ENCODE results near the gene NFATC2.

The NFATC2 gene

DNA sequence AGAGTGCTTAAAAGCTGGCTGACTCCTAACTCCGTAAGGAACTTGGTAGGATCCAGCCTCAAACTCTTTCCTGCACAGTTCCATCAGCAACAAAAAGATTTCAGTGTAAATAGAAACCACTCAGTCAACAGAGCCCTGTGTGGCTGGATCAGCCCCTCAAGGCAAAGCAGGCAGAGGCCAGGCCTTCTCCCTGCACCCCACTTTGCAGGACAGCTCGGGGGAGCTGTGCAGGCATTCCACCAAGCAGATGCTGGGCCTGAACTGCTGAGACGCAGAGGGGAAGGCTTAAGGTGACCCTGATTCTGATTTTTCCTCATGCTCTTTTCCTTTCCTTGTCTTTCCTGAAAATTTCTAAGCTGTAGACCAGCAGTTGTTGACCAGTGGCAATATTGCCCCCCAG, 91.5 kb downstream of the NFATC2 start:
- DNase-seq (ENCODE audit: low read depth), result no peak

- no peak for DNase-seq (ENCODE audit: low read depth)
These were observed 92.3 kb downstream of the NFATC2 start for GRCh38 chr20:51450221-51450712.

GRCh38 chr20:51449498-51450220, 92.9 kb downstream of the NFATC2 start:
- no peak for DNase-seq (ENCODE audit: low read depth)

- no peak for DNase-seq (ENCODE audit: low read depth)
These were observed 94.8 kb downstream of the NFATC2 start for GRCh38 chr20:51447765-51448148.

DNA sequence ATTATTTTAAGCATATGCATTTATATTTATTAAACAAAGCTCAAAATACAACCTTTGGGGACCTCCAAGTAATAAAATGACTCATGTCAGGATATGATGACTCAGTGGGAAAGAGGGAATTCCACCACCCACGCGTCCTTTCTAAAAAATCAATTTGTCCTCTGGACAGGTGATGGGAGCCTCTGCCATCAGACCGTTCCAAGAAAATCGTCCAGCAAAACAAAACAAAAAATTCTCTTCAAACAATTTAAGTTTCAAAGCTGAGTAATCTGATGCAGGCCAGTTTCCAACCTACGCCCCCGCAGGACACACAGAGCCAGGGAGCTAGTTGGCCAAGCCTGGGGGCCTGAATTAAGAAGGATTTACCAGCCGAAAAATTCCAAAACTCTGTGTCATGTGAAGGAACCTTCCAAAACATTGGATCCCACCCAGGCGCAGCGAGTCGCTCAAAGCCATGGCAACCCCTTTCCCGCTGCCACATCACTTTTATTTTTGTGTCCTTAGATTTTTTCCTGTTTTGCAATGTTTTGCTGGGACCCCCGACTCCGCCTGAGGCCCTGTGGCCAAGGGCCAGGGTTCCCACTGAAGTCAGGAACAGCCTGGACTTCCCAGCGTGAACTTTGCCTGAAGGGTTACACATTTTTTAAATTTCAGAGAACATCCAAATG, 95.3 kb downstream of the NFATC2 start:
- peak; percentile 96 for DNase-seq (ENCODE audit: low read depth)

DNA sequence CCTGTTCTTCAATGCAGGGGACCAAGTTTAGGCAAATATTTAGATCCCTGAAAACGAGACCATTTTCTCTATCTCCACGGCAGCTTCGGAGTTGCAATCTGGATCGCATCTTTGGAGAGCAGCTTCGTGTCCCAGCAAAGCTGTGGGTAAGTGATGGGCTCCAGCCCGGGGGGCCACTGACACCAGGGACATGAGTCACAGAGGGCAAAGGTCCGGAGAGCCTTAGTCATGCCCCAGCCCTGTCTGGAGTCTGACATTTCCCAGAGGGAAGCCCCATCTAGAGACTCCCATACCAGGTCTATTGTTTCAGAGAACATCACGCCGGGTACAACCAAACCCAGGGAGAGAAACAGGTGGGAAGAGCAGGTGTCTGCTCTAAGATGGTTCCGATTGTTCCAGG, 95.9 kb downstream of the NFATC2 start:
- DNase-seq (ENCODE audit: low read depth), result peak; percentile 75

DNA sequence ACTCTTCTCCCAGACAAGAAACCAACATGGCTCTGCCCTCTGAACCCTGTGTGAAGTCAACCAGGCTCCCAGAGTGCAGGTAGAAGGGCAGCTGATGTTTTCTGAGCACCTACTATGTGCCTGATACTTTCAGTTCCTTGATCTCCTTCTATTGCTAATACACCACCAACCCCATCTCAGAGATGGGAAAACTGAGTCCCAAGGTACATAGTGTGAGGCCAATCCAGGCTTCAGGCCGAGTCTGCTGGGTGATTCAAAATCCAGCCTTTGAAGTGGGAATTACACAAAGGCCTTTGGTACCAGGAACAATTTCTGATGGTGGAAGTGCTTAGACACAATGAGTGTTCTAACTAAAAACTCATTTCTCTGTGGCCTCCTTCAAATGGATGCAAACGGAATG, 96.3 kb downstream of the NFATC2 start:
- no peak for DNase-seq (ENCODE audit: low read depth)

GRCh38 chr20:51445591-51445990, 96.9 kb downstream of the NFATC2 start:
- no peak for DNase-seq (ENCODE audit: low read depth)

DNA sequence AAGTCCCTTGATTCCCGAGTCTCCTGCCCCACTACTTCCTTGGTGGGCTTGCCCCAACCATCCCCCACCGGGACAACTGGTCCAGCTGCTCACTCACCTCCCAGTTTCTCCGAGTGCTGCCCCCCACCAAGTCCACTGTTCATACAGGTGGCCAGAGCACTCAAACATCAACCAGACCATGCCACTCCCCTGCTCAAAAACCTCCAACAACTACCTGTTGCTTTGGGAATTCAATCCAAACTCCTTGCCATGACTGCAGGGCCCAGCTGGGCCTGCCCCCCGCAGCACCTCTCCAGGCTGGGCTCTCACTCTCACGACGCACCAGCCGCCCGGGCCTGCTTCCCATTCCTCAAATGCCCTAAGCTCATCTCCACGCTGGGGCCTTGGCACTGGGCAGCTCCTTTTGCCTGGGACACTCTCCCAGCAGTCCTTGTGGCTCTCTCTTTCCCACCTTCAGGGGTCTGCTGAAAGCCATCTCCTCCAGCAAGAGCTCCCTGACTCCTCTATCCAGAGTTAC, 97.5 kb downstream of the NFATC2 start:
- DNase-seq (ENCODE audit: low read depth), result no peak

- DNase-seq (ENCODE audit: low read depth), result no peak
These were observed 98.1 kb downstream of the NFATC2 start for GRCh38 chr20:51444467-51444866.

- no peak for DNase-seq (ENCODE audit: low read depth)
These were observed 99.9 kb downstream of the NFATC2 start for GRCh38 chr20:51442602-51443001.

DNA sequence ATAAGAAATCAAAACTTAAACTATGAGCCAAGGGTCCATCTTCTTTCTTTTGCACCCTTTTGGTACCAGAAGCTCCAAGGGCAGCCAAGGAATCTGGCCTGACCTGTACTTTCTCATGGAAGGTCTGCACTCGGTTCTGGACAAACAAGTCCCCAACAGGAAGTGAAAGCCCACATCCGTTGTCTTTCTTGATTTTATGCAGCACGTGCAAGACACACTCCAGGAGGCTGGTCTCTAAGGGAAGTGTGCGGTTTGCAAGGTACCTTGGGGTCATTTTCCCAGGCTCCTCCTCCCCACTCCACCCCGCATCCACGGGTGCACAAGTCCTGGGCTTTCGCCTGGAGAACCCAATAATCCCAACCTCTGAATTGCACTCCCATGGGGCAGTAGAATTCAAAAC, 101.9 kb downstream of the NFATC2 start:
- DNase-seq (ENCODE audit: low read depth), result no peak

- DNase-seq (ENCODE audit: low read depth), result no peak
These were observed 103.3 kb downstream of the NFATC2 start for GRCh38 chr20:51439160-51439689.

GRCh38 chr20:51438136-51438535, 104.4 kb downstream of the NFATC2 start:
- DNase-seq (ENCODE audit: low read depth), result no peak

DNA sequence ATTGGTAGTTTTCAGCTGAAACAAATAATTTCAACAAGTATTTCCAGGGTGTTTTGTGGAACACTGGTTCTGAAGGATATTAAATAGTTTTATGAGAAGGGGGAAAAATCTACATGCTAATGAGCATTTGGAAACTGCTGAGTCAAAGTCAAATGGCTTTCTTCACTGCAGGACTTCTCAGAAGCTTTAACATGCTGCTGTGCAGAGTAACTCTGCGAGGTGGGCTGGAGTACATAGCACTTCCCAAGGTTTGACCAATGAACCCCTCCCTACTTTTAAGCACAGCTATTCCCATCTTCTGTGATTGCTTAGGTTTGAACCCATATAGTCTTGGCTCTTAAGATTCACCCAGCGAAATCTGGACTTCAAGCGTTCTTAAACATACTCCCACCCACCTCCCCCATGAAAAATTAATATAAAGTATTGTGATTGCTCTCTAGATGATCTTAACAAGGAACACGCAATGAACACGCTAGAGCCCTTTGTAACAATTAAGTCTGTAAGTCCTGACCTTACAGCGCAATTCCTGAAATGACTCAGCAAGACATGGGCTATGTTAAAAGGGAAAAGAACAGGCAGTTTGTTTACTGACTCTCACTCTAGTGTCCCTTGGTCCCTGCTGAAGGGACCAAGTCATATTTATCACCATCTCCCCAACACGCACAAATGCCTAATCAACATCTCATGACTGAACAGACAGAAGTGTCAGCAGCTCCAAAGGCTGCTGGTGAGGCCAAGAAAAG, 105.2 kb downstream of the NFATC2 start:
- DNase-seq (ENCODE audit: low read depth), result no peak

DNA sequence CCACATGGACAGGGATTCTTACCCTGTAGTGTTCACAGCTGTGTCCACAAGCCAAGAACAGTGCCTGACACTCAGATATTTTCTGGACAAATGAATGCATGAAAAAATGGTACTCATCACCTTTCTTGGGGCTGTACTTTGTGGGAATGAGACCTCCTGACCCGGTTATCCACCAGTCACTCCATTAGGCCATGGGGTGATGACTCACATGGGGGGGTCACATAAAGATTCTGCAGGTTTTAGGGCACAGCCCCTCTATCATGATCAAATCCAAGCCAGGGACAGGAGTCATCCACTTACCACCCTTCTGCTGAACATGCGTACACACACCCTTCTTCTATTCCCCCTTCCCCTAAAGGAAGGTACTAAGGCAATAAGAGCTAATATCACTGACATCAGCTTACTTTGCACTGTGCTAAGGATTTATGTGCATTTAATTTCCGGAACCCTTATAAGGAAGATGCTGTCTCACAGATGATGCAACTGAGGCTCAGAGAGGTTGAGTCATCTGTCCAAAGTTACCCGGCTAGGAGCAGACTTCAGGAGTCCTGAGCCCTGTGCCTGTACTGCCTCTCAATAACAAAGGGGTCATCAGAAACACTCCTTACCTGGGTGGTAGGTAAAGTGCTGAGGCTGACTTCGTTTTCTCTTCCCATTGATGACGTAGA, 107.8 kb downstream of the NFATC2 start:
- DNase-seq (ENCODE audit: low read depth), result no peak

DNA sequence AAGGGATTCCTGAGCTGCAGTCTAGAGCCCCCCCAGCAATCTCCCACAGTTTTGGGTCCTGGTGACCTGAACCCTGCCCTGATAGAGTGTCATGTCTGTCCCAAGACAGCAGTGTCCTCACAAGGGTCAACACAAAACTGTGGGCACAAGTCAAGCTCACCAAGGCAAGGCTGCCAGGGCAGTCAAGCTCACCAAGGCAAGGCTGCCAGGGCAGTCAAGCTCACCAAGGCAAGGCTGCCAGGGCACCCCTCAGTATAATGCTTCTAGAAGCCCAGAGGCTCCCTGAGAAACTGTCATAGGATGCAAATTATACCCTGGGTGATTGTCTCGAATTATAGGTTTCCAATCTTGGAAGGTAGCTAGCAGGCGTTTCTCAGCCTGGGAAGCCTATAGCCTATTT, 108.5 kb downstream of the NFATC2 start:
- no peak for DNase-seq (ENCODE audit: low read depth)

DNA sequence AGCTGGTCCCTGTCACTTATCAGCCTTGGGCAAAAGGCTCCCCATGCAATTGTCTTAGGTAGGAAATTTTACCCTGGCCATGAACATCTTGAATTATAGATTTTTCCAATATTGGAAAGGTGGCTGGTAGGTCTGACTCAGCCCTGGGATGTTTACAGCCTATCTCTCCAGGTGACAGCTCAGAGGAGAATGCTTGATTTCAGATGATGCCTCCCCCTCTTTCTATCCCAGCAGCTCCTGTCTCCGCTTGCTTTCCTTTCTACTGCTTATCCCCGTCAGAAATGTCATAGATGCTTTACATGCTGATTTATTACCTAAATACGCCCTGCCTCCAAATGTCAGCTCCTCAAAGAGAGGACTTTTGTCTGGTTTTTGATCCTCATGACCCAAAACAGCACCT, 109.6 kb downstream of the NFATC2 start:
- no peak for DNase-seq (ENCODE audit: low read depth)

- DNase-seq (ENCODE audit: low read depth), result no peak
These were observed 110.2 kb downstream of the NFATC2 start for GRCh38 chr20:51432251-51432784.

DNA sequence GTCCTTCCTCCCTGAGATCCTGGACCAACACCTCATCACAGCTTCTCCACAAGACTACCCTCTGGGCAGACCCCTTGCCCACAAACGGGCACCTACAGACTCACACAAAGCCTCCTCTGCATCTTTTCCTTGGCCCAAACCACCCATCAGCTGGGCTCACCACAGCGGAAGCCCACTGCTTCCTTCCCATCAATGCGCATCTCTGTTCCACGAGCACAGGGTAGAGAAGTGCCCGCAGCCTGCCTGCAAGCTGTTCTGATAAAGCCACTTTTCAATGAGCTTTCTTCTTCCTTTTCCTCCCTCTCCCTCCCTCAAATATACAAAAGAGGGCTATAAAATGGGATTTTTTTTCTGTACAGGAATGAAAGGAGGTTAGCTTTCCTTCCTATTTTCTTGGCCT, 111.2 kb downstream of the NFATC2 start:
- DNase-seq (ENCODE audit: low read depth), result no peak

GRCh38 chr20:51430198-51430950, 112.1 kb downstream of the NFATC2 start:
- DNase-seq (ENCODE audit: low read depth), result no peak
